ENCODE measurements around the gene ARL14. TPM values are rescaled to one million over a fixed set of nuclear protein-coding genes. Genes with fewer than 3 reads are reported as not detected.

ARL14 gene
- total RNA-seq, 2 experiments from 2014 or later = not detected

DNA sequence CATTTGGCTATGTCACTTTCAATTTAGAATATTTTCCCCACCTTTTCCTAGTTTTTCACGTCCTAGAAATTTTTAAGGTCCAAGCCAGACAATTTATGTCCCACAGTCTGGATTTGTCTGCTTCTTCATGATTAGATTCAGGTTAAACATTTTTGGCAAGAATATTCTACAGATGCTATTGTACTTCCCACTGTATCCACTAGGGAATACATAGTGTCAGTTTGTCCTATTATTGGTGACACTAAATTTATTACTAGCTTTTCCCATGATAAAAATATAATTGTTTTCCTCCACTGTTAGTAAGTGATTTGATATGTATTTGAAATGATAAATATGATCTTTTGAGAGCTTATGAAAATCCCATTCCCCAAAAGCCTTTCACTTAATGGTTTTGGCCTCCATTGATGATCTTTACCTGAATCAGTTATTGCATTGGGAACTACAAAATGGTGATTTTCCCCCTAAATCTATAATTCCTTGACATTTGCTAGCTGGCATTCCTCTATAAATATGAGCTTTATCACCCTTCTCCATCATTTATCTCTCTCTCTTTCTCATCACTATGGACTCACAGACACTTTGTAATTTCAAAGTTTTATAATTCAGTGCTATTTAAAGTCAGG lies 8.3 kb downstream of the ARL14 start:
- no peak for DNase-seq
- POLR2A ChIA-PET = no interaction called here
- H3K27ac Mint-ChIP-seq = no peak overlapping the region
- H3K36me3 Mint-ChIP-seq = no peaks in the 10 kb centered on the region
- peaks cover 2% of the 10 kb centered on the region for H3K27me3 Mint-ChIP-seq
- no peak overlapping the region for H3K4me3 Mint-ChIP-seq
- H3K9me3 Mint-ChIP-seq = no peaks in the 10 kb centered on the region
- intact Hi-C loops (cut with micrococcal nuclease) = no loop called here
- CTCF ChIA-PET = interaction anchor here (0.7 to 3.5 kb wide), 8 partner anchors 13 to 256 kb away, joined by 3 to 35 read pairs (median 4); no protein-coding TSS in a partner anchor
- H3K4me1 Mint-ChIP-seq (ENCODE audit: low read depth) = no peaks in the 10 kb centered on the region

DNA sequence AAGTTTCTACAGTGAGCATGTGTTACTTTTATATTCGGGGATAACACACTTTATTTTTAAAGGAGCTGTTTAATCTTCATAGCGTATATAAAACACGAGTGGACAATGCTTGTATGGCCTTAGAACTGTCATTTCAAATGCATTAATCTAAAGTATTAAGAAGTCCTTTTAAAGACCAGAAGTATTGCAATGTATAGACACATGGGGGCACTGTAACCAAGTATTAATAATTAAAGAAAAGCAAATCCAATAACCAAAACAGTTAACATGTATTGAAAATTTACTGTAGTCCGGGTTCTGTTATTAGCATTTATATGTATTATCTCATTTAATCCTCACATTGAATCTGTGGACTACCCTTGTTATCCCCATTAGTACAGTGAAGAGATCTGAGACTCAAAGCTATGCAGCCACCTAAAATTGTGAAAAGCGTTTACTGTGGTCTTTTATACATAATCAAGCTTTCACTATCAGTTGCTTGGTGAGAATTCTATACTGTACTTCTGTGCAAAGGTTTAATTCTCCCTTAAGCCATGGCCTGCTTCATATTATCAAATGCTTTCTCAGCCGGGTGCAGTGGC lies 10.1 kb downstream of the ARL14 start:
- POLR2A ChIA-PET = no interaction called here
- Mint-ChIP-seq H3K4me3 (no peak overlapping the region), H3K27ac (no peak overlapping the region), H3K4me1 (ENCODE audit: low read depth) (no peaks in the 10 kb centered on the region), H3K36me3 (no peaks in the 10 kb centered on the region), H3K9me3 (no peaks in the 10 kb centered on the region), H3K27me3 (no peaks in the 10 kb centered on the region)
- intact Hi-C loops (cut with micrococcal nuclease) = loop anchor here (1.0 kb wide), 1 partner anchor 255 kb away; no protein-coding TSS in a partner anchor
- no peak for DNase-seq
- CTCF ChIA-PET = interaction anchor here (0.7 to 3.5 kb wide), 12 partner anchors 11 to 420 kb away, joined by 3 to 35 read pairs (median 4); no protein-coding TSS in a partner anchor

DNA sequence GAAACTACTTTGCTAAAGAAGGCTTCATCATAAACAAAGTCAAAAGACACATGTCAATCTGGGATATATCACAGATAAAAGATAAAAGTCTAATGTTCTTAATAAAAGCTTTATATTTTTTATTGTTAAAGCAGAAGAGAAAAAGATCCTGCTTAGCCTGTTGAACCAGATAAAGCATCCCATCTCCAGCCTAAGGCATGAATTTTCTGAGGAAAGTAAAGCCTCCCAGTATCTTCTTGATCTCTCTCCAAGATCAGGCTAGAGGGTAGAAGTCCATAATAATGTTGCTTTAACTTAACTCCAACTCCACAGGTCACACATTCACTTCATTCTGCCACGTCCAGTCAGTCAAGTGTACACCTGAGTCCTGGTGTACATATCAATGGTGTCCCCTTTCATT lies 14.2 kb downstream of the ARL14 start:
- Mint-ChIP-seq H3K4me1 (ENCODE audit: low read depth) (peaks cover 7% of the 10 kb centered on the region), H3K27ac (no peak overlapping the region), H3K27me3 (no peaks in the 10 kb centered on the region), H3K4me3 (no peak overlapping the region), H3K9me3 (no peaks in the 10 kb centered on the region), H3K36me3 (no peaks in the 10 kb centered on the region)
- ChIA-PET CTCF (interaction anchor here (1.0 to 1.1 kb wide), 2 partner anchors 12 to 250 kb away, joined by 3 to 5 read pairs; no protein-coding TSS in a partner anchor), POLR2A (no interaction called here)
- DNase-seq = no peak
- intact Hi-C loops (cut with micrococcal nuclease) = no loop called here

DNA sequence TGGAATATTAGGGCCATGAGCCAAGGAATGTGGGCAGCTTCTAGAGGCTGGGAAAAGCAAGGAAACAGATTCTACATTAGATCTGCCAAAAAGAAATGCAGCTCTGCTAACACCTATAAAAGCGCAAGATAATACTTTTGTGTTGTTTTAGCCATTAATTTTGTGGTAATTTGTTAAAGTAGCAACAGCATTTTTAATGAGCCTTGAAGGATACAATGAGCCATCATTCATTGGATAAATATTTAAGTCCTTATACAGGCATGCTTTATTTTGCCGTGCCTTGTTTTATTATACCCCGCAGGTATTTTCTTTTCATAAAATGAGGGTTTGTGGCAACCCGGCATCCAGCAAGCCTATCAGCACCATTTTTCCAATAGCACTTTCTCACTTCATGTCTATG lies 15.0 kb downstream of the ARL14 start:
- intact Hi-C loops (cut with micrococcal nuclease) = no loop called here
- POLR2A ChIA-PET = no interaction called here
- CTCF ChIA-PET = no interaction called here
- no peaks in the 10 kb centered on the region for H3K36me3 Mint-ChIP-seq
- H3K9me3 Mint-ChIP-seq = no peaks in the 10 kb centered on the region
- H3K27me3 Mint-ChIP-seq = no peaks in the 10 kb centered on the region
- H3K4me1 Mint-ChIP-seq (ENCODE audit: low read depth) = peaks cover 7% of the 10 kb centered on the region
- DNase-seq = no peak
- no peak overlapping the region for H3K27ac Mint-ChIP-seq
- no peak overlapping the region for H3K4me3 Mint-ChIP-seq

DNA sequence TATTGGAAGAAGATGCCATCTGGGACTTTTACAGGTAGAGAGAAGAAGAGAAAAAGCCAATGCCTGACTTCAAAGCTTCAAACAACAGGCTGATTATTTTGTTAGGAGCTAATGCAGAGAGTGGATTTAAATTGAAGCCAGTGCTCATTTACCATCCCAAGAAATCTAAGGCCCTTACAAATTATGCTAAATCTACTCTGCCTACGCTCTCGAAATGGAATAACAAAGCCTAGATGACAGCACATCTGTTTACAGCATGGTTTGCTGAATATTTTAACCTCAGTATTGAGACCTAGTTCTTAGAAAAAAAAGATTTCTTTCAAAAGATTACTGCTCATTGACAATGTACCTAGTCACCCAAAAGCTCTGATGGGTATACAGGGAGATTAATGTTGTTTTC lies 16.2 kb downstream of the ARL14 start:
- Mint-ChIP-seq H3K9me3 (no peaks in the 10 kb centered on the region), H3K4me1 (ENCODE audit: low read depth) (peaks cover 7% of the 10 kb centered on the region)
- CTCF ChIA-PET = no interaction called here

DNA sequence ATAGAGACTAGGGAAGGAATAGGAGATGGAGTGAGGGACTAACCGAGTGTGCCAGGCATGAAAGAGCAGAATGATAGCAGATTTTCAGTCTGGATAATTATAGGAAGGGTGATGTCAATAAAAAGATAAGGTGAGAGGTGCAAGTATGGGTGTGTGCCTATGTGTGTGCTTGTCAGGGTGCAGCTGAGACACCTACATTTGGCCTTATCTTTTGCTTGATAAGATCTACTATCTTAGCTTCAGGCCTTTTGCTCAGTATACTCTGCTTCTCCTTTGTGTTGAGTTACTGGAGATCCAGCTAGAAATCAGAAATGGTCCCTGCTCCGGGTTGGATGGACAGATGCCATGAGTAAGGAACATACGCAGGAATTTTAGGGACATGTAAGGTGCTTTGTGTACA lies 17.4 kb downstream of the ARL14 start:
- intact Hi-C loops (cut with micrococcal nuclease) = no loop called here
- no peaks in the 10 kb centered on the region for H3K27me3 Mint-ChIP-seq
- CTCF ChIA-PET = interaction anchor here (0.6 kb wide), 1 partner anchor 1970 kb away, joined by 3 read pairs; no protein-coding TSS in a partner anchor
- POLR2A ChIA-PET = no interaction called here
- no peaks in the 10 kb centered on the region for H3K36me3 Mint-ChIP-seq
- H3K4me3 Mint-ChIP-seq = no peak overlapping the region
- no peak overlapping the region for H3K27ac Mint-ChIP-seq
- no peak for DNase-seq
- no peaks in the 10 kb centered on the region for H3K9me3 Mint-ChIP-seq
- H3K4me1 Mint-ChIP-seq (ENCODE audit: low read depth) = peaks cover 7% of the 10 kb centered on the region

More for the DNA sequence above, 16.2 kb downstream of the ARL14 start:
- H3K36me3 Mint-ChIP-seq = no peaks in the 10 kb centered on the region
- no peak for DNase-seq
- no peak overlapping the region for H3K27ac Mint-ChIP-seq
- no peaks in the 10 kb centered on the region for H3K27me3 Mint-ChIP-seq
- POLR2A ChIA-PET = no interaction called here
- H3K4me3 Mint-ChIP-seq = no peak overlapping the region
- intact Hi-C loops (cut with micrococcal nuclease) = no loop called here

DNA sequence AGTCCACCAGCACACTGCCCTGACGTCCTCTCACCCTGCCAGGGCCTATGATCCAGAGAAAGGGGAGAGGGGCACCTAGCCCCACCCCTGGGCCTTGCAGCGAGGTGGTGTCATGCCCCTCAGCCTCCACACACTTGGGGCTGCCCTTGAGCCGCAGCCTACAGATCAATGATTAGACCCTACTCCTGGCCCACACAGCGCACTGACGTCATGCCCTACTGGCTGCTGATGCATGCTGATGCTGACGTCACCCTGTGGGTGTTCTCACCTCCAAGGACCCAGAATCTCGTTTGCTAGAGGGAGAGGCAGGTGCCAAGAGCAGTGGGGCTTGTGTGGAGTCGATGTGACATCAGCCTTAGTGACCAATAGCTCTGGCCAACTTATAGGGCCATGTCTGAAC lies 18.0 kb downstream of the ARL14 start:
- Mint-ChIP-seq H3K36me3 (no peaks in the 10 kb centered on the region), H3K27me3 (no peaks in the 10 kb centered on the region), H3K4me3 (no peak overlapping the region), H3K9me3 (no peaks in the 10 kb centered on the region), H3K27ac (no peak overlapping the region), H3K4me1 (ENCODE audit: low read depth) (peaks cover 7% of the 10 kb centered on the region)
- CTCF ChIA-PET = no interaction called here
- no peak for DNase-seq
- POLR2A ChIA-PET = no interaction called here
- intact Hi-C loops (cut with micrococcal nuclease) = no loop called here

DNA sequence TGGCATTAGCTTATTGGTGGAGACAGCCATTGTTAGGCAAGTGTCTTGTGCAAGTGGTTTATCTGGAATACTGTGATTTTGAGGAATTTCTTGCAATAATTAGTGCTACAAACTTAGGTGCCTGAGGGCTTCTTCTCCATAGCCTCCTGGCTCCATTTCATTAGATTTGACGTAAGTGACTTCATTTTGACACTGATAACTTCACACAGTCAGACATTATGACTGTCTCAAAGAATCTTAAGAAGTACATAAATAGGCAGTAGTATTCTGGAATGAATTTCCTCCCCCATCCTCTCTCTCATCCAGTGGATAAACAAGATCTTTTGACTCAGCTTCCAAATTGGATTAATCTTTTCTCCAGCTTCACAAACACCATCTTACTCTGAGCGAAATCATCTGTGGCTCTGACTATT lies 19.0 kb downstream of the ARL14 start:
- H3K4me3 Mint-ChIP-seq = no peak overlapping the region
- no peak overlapping the region for H3K27ac Mint-ChIP-seq
- ChIA-PET CTCF (interaction anchor here (0.7 to 3.7 kb wide), 3 partner anchors 9 to 13 kb away, joined by 3 to 22 read pairs (median 4); no protein-coding TSS in a partner anchor), POLR2A (no interaction called here)
- no peaks in the 10 kb centered on the region for H3K27me3 Mint-ChIP-seq
- H3K36me3 Mint-ChIP-seq = no peaks in the 10 kb centered on the region
- no peak for DNase-seq
- H3K9me3 Mint-ChIP-seq = no peaks in the 10 kb centered on the region
- intact Hi-C loops (cut with micrococcal nuclease) = no loop called here
- H3K4me1 Mint-ChIP-seq (ENCODE audit: low read depth) = peaks cover 7% of the 10 kb centered on the region

DNA sequence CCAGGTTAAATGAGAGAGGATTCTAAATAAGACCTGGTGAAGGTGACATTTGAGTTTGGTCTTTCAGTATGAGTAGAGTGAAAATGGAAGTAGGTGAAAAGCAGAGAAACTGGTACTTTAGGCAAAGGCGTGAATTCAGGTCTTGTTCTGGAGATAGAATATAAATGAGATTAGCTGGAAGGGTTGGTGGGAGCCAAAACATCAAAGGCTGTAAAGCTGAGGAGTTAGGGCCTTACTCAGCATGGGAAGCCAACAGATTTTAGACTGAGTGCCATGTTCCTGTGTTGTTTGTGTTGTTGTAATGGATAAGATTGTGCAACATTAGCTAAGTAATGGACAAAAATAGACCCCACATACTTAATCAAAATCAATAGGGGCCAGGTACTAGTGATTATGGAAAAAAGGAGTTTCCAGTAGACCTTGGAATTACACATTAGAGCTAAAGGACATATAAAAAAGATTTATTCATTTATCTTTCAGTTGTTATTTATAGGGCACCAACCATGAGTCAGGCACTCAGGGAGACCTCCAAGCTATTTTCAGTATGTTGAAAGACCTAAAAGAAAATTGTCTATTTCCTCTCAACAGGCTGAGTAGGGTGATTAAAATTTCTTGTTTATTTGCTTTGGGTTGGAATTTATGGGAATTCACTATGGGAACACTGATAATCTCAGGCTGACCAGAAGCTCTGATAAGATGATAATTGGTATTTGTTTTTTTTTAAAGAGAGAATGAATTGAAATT lies 20.8 kb downstream of the ARL14 start:
- H3K9me3 Mint-ChIP-seq = no peaks in the 10 kb centered on the region
- intact Hi-C loops (cut with micrococcal nuclease) = no loop called here

DNA sequence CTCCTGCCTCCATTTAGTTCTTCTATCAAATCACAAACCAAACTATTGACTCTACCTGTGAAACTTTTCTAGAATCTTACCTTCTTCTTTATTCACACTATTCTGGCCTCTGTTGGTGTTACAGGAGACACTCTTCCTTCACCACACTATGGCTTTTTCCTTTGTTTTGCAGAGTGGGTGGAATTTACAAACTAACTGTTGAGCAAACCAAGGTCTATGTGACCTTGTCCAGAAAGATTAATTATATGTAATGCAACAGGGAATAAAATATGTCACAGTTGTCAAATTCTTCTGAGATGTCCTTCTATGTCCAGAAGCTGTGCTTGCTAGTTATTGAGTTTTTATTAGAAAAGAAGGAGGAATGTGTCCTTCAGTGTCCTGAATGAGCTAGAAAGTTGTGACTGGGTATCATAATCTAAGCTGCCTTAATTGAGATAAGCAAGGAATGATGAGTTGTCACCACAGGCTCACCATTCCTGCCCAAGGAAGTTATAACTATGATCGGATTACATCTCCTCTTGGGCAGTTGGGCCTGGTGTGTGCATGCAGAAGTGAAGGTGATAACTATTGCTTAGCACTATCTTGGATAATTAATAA lies 21.7 kb downstream of the ARL14 start:
- Mint-ChIP-seq H3K4me3 (no peak overlapping the region), H3K27me3 (no peaks in the 10 kb centered on the region), H3K27ac (no peak overlapping the region), H3K36me3 (no peaks in the 10 kb centered on the region), H3K4me1 (ENCODE audit: low read depth) (no peaks in the 10 kb centered on the region), H3K9me3 (no peaks in the 10 kb centered on the region)
- intact Hi-C loops (cut with micrococcal nuclease) = no loop called here
- POLR2A ChIA-PET = no interaction called here
- no peak for DNase-seq
- CTCF ChIA-PET = interaction anchor here (0.6 to 3.7 kb wide), 2 partner anchors 12 to 17 kb away, joined by 3 to 22 read pairs; no protein-coding TSS in a partner anchor

More for the DNA sequence above, 20.8 kb downstream of the ARL14 start:
- Mint-ChIP-seq H3K27me3 (no peaks in the 10 kb centered on the region), H3K27ac (no peak overlapping the region), H3K4me3 (no peak overlapping the region), H3K4me1 (ENCODE audit: low read depth) (peaks cover 1% of the 10 kb centered on the region), H3K36me3 (no peaks in the 10 kb centered on the region)
- POLR2A ChIA-PET = no interaction called here
- DNase-seq = no peak
- CTCF ChIA-PET = interaction anchor here (1.7 to 3.7 kb wide), 2 partner anchors 11 kb away, joined by 4 to 22 read pairs; no protein-coding TSS in a partner anchor

DNA sequence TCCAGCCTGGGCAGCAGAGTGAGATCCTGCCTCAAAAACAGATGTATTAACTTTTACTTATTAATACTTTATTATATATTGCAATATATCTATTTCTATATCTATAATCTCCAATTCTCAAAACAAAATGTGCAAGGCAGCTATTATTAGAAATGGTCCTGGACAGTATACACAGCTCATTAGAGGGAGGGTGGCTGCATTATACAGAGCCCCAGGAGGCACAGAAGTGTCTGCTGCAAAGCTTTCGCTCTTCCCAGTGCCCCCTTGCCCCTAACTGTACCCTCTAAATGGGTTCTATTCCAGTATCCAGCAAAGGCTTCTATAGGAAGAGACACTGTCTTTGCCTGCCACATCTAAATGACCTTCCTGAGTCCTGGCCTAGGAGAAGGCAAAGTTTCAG lies 24.5 kb downstream of the ARL14 start:
- POLR2A ChIA-PET = no interaction called here
- intact Hi-C loops (cut with micrococcal nuclease) = no loop called here
- H3K27ac Mint-ChIP-seq = no peak overlapping the region

DNA sequence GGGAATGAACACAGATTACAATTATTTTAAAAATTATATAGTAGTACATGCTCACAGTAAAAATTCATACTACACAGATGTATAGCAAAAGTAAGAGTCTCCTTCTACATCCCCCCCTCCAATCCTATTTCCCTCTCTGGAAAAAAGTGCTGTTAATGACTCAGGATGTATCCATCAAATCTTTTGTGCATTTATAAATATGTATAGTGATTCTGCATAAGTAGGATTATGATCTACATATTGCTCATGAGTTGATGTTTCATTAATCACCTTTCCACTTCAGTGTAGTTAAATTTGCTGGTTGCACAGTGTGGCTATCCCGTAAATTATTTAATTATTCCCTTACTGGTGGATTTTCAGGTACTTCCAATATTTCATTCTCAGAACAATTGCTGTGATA lies 25.3 kb downstream of the ARL14 start:
- no peak overlapping the region for H3K4me3 Mint-ChIP-seq
- CTCF ChIA-PET = no interaction called here
- POLR2A ChIA-PET = no interaction called here
- H3K9me3 Mint-ChIP-seq = no peaks in the 10 kb centered on the region
- no peak for DNase-seq
- no peaks in the 10 kb centered on the region for H3K4me1 Mint-ChIP-seq (ENCODE audit: low read depth)
- intact Hi-C loops (cut with micrococcal nuclease) = no loop called here
- H3K27ac Mint-ChIP-seq = no peak overlapping the region
- peaks cover 15% of the 10 kb centered on the region for H3K27me3 Mint-ChIP-seq
- no peaks in the 10 kb centered on the region for H3K36me3 Mint-ChIP-seq

More for the DNA sequence above, 24.5 kb downstream of the ARL14 start:
- Mint-ChIP-seq H3K4me1 (ENCODE audit: low read depth) (no peaks in the 10 kb centered on the region), H3K4me3 (no peak overlapping the region), H3K27me3 (peaks cover 9% of the 10 kb centered on the region), H3K9me3 (no peaks in the 10 kb centered on the region), H3K36me3 (no peaks in the 10 kb centered on the region)
- CTCF ChIA-PET = no interaction called here
- DNase-seq = no peak
